PC-9 (cell line): ENCODE data around the gene ZNF581.

Experiments used
- CTCF ChIP-seq: fragments of 200-600 bp; sonication (generic); conservative IDR thresholded peaks from 2 replicates; pipeline ENCODE4 v1.6.1; 2017; ENCODE audit warnings: mixed run types, antibody characterized with exemption, mild to moderate bottlenecking, moderate library complexity
- EZH2 ChIP-seq: fragments of 200-600 bp; sonication (generic); IDR thresholded peaks from 2 replicates; pipeline ENCODE4 v1.8.0; 2017; ENCODE audit warnings: antibody characterized with exemption, low read depth

GRCh38 chr19:55638864-55639359 lies 4.5 kb upstream of the ZNF581 start:
- peak; percentile 64 for TF ChIP-seq CTCF
- TF ChIP-seq EZH2: no peak
